OCI-LY7 (cell line): ENCODE data around the gene HMG20A. TPM values are rescaled to one million over a fixed set of nuclear protein-coding genes. Genes with fewer than 3 reads are reported as not detected.
"Not testable (repeated sequence)": the region's sequence is repeated elsewhere in the genome, so short reads cannot be mapped to it uniquely, and the experiment has no call there.

Source experiments
- BruUV-seq: library from RNA; stranded (reverse); fragments of 400-500 nt; replicated peaks from 2 replicates; lab custom pipeline; 2021; lab: Mats Ljungman, UMichigan
- CTCF ChIA-PET: fragments of 300-600 bp; sonication (Branson Sonifier 250); formaldehyde crosslinking; loops from one replicate; lab custom pipeline; 2022; ENCODE audit warnings: antibody characterized with exemption; ENCODE audit not compliant: unreplicated experiment; lab: Charles Lee
- POLR2A ChIA-PET: fragments of 300-600 bp; sonication (Branson Sonifier 250); formaldehyde crosslinking; loops from one replicate; lab custom pipeline; 2022; ENCODE audit warnings: antibody characterized with exemption; lab: Charles Lee
- DNase-seq: peaks from one replicate; pipeline ENCODE4 v3.0.0-alpha.2; 2015; ENCODE audit warnings: low spot score
- H2AFZ ChIP-seq: fragments of 200-600 bp; sonication (generic), shearing (Covaris generic); 2 replicates; pipeline ENCODE4 v1.6.1; 2014; ENCODE audit warnings: mild to moderate bottlenecking, antibody characterized with exemption, low read length, moderate library complexity
- H3K27ac ChIP-seq: fragments of 200-600 bp; sonication (generic); 2 replicates; pipeline ENCODE4 v1.5.1; 2014; ENCODE audit warnings: mixed run types, low read depth, mild to moderate bottlenecking, moderate library complexity, low read length, inconsistent platforms; ENCODE audit not compliant: poor library complexity, severe bottlenecking
- H3K36me3 ChIP-seq: fragments of 200-600 bp; sonication (generic); 2 replicates; pipeline ENCODE4 v1.6.1; 2014; ENCODE audit warnings: mild to moderate bottlenecking, antibody characterized with exemption, low read length, moderate library complexity, mixed read lengths; ENCODE audit not compliant: insufficient read depth
- H3K4me1 ChIP-seq: fragments of 200-600 bp; sonication (generic); 2 replicates; pipeline ENCODE4 v1.5.1; 2014; ENCODE audit warnings: mild to moderate bottlenecking, low read length; ENCODE audit not compliant: insufficient read depth, poor library complexity, severe bottlenecking
- H3K4me2 ChIP-seq: fragments of 200-600 bp; sonication (generic); 2 replicates; pipeline ENCODE4 v1.6.1; 2014; ENCODE audit warnings: mild to moderate bottlenecking, low read length
- H3K4me3 ChIP-seq: fragments of 200-600 bp; sonication (generic); 2 replicates; pipeline ENCODE4 v1.5.1; 2014; ENCODE audit warnings: mild to moderate bottlenecking, low read depth, low read length; ENCODE audit not compliant: poor library complexity, severe bottlenecking
- H3K79me2 ChIP-seq: fragments of 200-600 bp; sonication (generic); 2 replicates; pipeline ENCODE4 v1.6.1; 2016; ENCODE audit warnings: low read depth, mild to moderate bottlenecking, low read length, moderate library complexity, mixed read lengths; ENCODE audit not compliant: insufficient read depth
- H3K9me2 ChIP-seq: fragments of 200-600 bp; sonication (generic); 2 replicates; pipeline ENCODE4 v1.6.1; 2016; ENCODE audit warnings: mild to moderate bottlenecking, low read length, mixed read lengths; ENCODE audit not compliant: insufficient read depth
- H3K9me3 ChIP-seq: fragments of 200-600 bp; sonication (generic); 2 replicates; pipeline ENCODE4 v1.6.1; 2014; ENCODE audit warnings: mild to moderate bottlenecking, mixed run types, low read length, mixed read lengths
- H4K20me1 ChIP-seq: fragments of 200-600 bp; sonication (generic); 2 replicates; pipeline ENCODE4 v1.6.1; 2014; ENCODE audit warnings: mild to moderate bottlenecking, antibody characterized with exemption, low read length, moderate library complexity, mixed read lengths; ENCODE audit not compliant: insufficient read depth
- CTCF ChIP-seq: fragments of 200-600 bp; sonication (generic); conservative IDR thresholded peaks from 2 replicates; pipeline ENCODE4 v1.5.1; 2014; ENCODE audit warnings: mild to moderate bottlenecking, antibody characterized with exemption, low read length, moderate library complexity, mixed read lengths
- EZH2phosphoT487 ChIP-seq: fragments of 200-600 bp; sonication (generic); IDR thresholded peaks from 2 replicates; pipeline ENCODE4 v1.6.1; 2018; ENCODE audit warnings: low read depth, borderline replicate concordance, mild to moderate bottlenecking, mixed run types, antibody characterized with exemption, low read length, moderate library complexity, mixed read lengths
- intact Hi-C: fragments of 100-400 bp; cut with micrococcal nuclease; formaldehyde crosslinking; loops from one replicate; pipeline ENCODE4 v1.10.0; 2022; ENCODE audit not compliant: unreplicated experiment
- total RNA-seq, 2 experiments: library from RNA; depleted of rRNA in 1 of 2; stranded (reverse); fragments of >200 nt in 1 of 2; shearing (Covaris generic) in 1 of 2; gene quantifications; 2 replicates each; pipeline ENCODE4 v1.2.3, GENCODE V29; 2014 to 2022

The HMG20A gene
- total RNA-seq, 2 experiments from 2014 or later = 29.1 to 49.9 TPM

- H3K79me2 ChIP-seq = no peaks in the 10 kb centered on the region
- no peak for DNase-seq
- no peak overlapping the region for H3K4me2 ChIP-seq
- H4K20me1 ChIP-seq = peaks cover 5% of the 10 kb centered on the region; the same call in 1 of the 2 replicates
- ChIA-PET CTCF (no interaction called here), POLR2A (no interaction called here)
- H3K27ac ChIP-seq = no peak overlapping the region
- TF ChIP-seq EZH2phosphoT487 (no peak), CTCF (no peak)
- intact Hi-C loops = no loop called here
- no peaks in the 10 kb centered on the region for H3K9me3 ChIP-seq
- H3K9me2 ChIP-seq = no peaks in the 10 kb centered on the region
- no peak overlapping the region for H2AFZ ChIP-seq
- peaks cover 20% of the 10 kb centered on the region for H3K4me1 ChIP-seq
- no peak overlapping the region for H3K4me3 ChIP-seq
- BruUV-seq = no TSS peak
- no peaks in the 10 kb centered on the region for H3K36me3 ChIP-seq
These were observed 13.8 kb upstream of the HMG20A start for GRCh38 chr15:77406846-77407245.

- Histone ChIP-seq H3K4me3 (no peak overlapping the region), H3K9me2 (no peaks in the 10 kb centered on the region), H3K9me3 (no peaks in the 10 kb centered on the region), H3K4me1 (peaks cover 20% of the 10 kb centered on the region), H3K27ac (no peak overlapping the region), H2AFZ (no peak overlapping the region), H3K4me2 (peak overlapping the region; percentile 10; the same call in 1 of the 2 replicates), H3K36me3 (no peaks in the 10 kb centered on the region), H4K20me1 (peaks cover 9% of the 10 kb centered on the region; the same call in 1 of the 2 replicates), H3K79me2 (0 out of 2 replicates have a peak, but pooled peaks cover 4% of the 10 kb centered on the region)
- TF ChIP-seq EZH2phosphoT487 = no peak
- no peak for TF ChIP-seq CTCF
- POLR2A ChIA-PET = interaction anchor here (0.6 to 2.1 kb wide), 2 partner anchors 12 to 153 kb away, joined by 3 to 7 read pairs; no protein-coding TSS in a partner anchor
- intact Hi-C loops = no loop called here
- BruUV-seq = no TSS peak
- CTCF ChIA-PET = interaction anchor here (0.7 kb wide), 1 partner anchor 660 kb away, joined by 3 read pairs; no protein-coding TSS in a partner anchor
- DNase-seq = peak; percentile 53
These were observed 11.2 kb upstream of the HMG20A start for GRCh38 chr15:77409259-77410156.

GRCh38 chr15:77410157-77410500, 10.6 kb upstream of the HMG20A start:
- H4K20me1 ChIP-seq, H2AFZ ChIP-seq, BruUV-seq, H3K36me3 ChIP-seq, DNase-seq, H3K4me3 ChIP-seq, H3K9me2 ChIP-seq, intact Hi-C loops, H3K9me3 ChIP-seq, H3K27ac ChIP-seq, H3K79me2 ChIP-seq: not testable (repeated sequence)
- ChIA-PET CTCF (interaction anchor here (0.7 kb wide), 1 partner anchor 659 kb away, joined by 3 read pairs; no protein-coding TSS in a partner anchor), POLR2A (interaction anchor here (0.6 to 2.1 kb wide), 3 partner anchors 8 to 153 kb away, joined by 3 to 7 read pairs (median 5); no protein-coding TSS in a partner anchor)
- H3K4me1 ChIP-seq = peaks cover 20% of the 10 kb centered on the region
- peak overlapping the region; percentile 10; the same call in 1 of the 2 replicates for H3K4me2 ChIP-seq
